CD4-positive, CD25-positive, alpha-beta regulatory T cell (primary cell): ENCODE results near the gene DSG2. TPM values are rescaled to one million over a fixed set of nuclear protein-coding genes. Genes with fewer than 3 reads are reported as not detected.

ENCODE experiments used
- ATAC-seq, 2 donors: fragments of 150-1000 bp; cut with Tn5 transposase; one replicate each; pipeline ENCODE4 v1.10.0; 2021; ENCODE audit warnings: low read depth in 2 of 2, moderate number of reproducible peaks in 2 of 2, moderate library complexity in 1 of 2
- DNase-seq, 3 donors: peaks; one replicate each; pipeline versions ENCODE4 v3.0.0 to v3.0.0-alpha.2; 2012 to 2022; ENCODE audit warnings: mixed read lengths in 1 of 3
- H3K27ac ChIP-seq: one replicate; pipeline ENCODE4 v1.7.0; 2013; ENCODE audit warnings: mild to moderate bottlenecking, low read length; ENCODE audit not compliant: insufficient read depth, poor library complexity, severe bottlenecking
- H3K27me3 ChIP-seq: one replicate; pipeline ENCODE4 v1.7.0; 2013; ENCODE audit warnings: low read length; ENCODE audit not compliant: control insufficient read depth, insufficient read depth
- H3K36me3 ChIP-seq: one replicate; pipeline ENCODE4 v1.7.0; 2013; ENCODE audit warnings: mild to moderate bottlenecking, low read length, moderate library complexity; ENCODE audit not compliant: control insufficient read depth, insufficient read depth
- H3K4me1 ChIP-seq: 2 replicates; pipeline ENCODE4 v1.7.0; 2013; ENCODE audit warnings: mild to moderate bottlenecking, low read length; ENCODE audit not compliant: insufficient read depth, control insufficient read depth, poor library complexity, severe bottlenecking
- H3K4me3 ChIP-seq: one replicate; pipeline ENCODE4 v1.7.0; 2013; ENCODE audit warnings: low read depth, mild to moderate bottlenecking, low read length, moderate library complexity
- H3K9me3 ChIP-seq, 2 experiments: 1 replicate in 1 of 2; 2 replicates in 1 of 2; pipeline ENCODE4 v1.7.0; 2013; ENCODE audit warnings: low read length in 2 of 2, mild to moderate bottlenecking in 1 of 2, moderate library complexity in 1 of 2; ENCODE audit not compliant: control insufficient read depth in 2 of 2
- H3K27ac Mint-ChIP-seq, 3 donors: one replicate each; pipeline ENCODE4 v1.8.0; 2020 to 2022; ENCODE audit warnings: mild to moderate bottlenecking in 3 of 3, mixed read lengths in 3 of 3, moderate library complexity in 2 of 3
- H3K27me3 Mint-ChIP-seq: one replicate; pipeline ENCODE4 v1.8.0; 2022; ENCODE audit warnings: mild to moderate bottlenecking, mixed read lengths
- H3K36me3 Mint-ChIP-seq: one replicate; pipeline ENCODE4 v1.8.0; 2020; ENCODE audit warnings: mixed read lengths
- H3K4me1 Mint-ChIP-seq, 4 donors: one replicate each; pipeline ENCODE4 v1.8.0; 2020 to 2022; ENCODE audit warnings: mixed read lengths in 4 of 4, mild to moderate bottlenecking in 1 of 4
- H3K4me3 Mint-ChIP-seq, 4 donors: one replicate each; pipeline ENCODE4 v1.8.0; 2020 to 2022; ENCODE audit warnings: mild to moderate bottlenecking in 4 of 4, mixed read lengths in 4 of 4, moderate library complexity in 3 of 4
- H3K9me3 Mint-ChIP-seq, 7 donors: one replicate each; pipeline ENCODE4 v1.8.0; 2020 to 2022; ENCODE audit warnings: mixed read lengths in 7 of 7, mild to moderate bottlenecking in 3 of 7, moderate library complexity in 2 of 7
- polyA plus RNA-seq, 4 donors: library from polyadenylated mRNA; unstranded; fragments of 300-500 nt; fragmentation: Illumina TruSeq; gene quantifications; one replicate each; pipeline ENCODE4 v1.2.3, GENCODE V29; 2021
- total RNA-seq: library from RNA; stranded (reverse); gene quantifications from one replicate; pipeline ENCODE4 v1.2.3, GENCODE V29; 2022

DSG2 gene
- total and polyA plus RNA-seq, 5 donors from 2014 or later, result 0.10 TPM; not detected in 4

- no peak for ATAC-seq
- peaks cover 0 to 2% (median 0%) of the 10 kb centered on the region in 7 donors for H3K9me3 Mint-ChIP-seq
- Histone ChIP-seq H3K36me3 (no peaks in the 10 kb centered on the region), H3K27ac (no peak overlapping the region), H3K27me3 (no peaks in the 10 kb centered on the region), H3K9me3 (no peaks in the 10 kb centered on the region), H3K4me1 (no peaks in the 10 kb centered on the region), H3K4me3 (no peak overlapping the region)
- H3K27me3 Mint-ChIP-seq, result peaks cover 6% of the 10 kb centered on the region
- H3K4me1 Mint-ChIP-seq, result no peaks in the 10 kb centered on the region
- no peak overlapping the region for H3K4me3 Mint-ChIP-seq
- no peak for DNase-seq
- no peak overlapping the region for H3K27ac Mint-ChIP-seq
- no peaks in the 10 kb centered on the region for H3K36me3 Mint-ChIP-seq
Observed at GRCh38 chr18:31511098-31511497, 13.1 kb downstream of the DSG2 start.

DNA sequence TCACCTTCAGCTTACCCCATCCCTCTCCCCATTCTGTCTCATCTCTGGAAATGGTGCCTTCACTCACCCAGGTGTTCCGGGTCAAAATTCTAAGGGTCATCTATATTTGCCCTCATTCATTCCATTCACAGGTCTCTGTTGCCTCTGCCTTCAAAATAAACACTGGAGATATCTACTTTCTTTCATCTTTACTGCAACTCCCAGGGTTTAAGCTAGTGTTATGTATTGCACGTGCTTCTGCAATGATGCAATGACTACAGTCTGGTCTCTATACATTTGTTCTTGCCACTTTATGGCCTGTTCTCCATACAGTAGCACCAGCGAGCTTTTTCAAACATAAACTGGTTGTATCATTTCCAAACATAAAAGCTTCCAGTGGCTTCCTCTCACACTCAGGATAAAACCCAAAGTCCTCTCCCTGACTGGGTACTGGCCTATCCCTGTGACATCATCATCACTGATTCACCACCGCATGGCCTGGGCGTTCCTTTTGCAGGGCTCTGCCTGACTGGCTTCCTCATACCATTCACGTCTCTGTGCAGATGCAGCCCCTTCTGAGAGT lies 14.3 kb downstream of the DSG2 start:
- no peaks in the 10 kb centered on the region for H3K4me1 Mint-ChIP-seq
- Histone ChIP-seq H3K36me3 (no peaks in the 10 kb centered on the region), H3K4me3 (no peak overlapping the region), H3K27me3 (no peaks in the 10 kb centered on the region), H3K27ac (no peak overlapping the region), H3K9me3 (no peaks in the 10 kb centered on the region), H3K4me1 (no peaks in the 10 kb centered on the region)
- H3K4me3 Mint-ChIP-seq, result no peak overlapping the region
- no peak for ATAC-seq
- H3K36me3 Mint-ChIP-seq, result no peaks in the 10 kb centered on the region
- no peak for DNase-seq
- peaks cover 0 to 2% (median 0%) of the 10 kb centered on the region in 7 donors for H3K9me3 Mint-ChIP-seq
- no peak overlapping the region for H3K27ac Mint-ChIP-seq
- peaks cover 6% of the 10 kb centered on the region for H3K27me3 Mint-ChIP-seq

DNA sequence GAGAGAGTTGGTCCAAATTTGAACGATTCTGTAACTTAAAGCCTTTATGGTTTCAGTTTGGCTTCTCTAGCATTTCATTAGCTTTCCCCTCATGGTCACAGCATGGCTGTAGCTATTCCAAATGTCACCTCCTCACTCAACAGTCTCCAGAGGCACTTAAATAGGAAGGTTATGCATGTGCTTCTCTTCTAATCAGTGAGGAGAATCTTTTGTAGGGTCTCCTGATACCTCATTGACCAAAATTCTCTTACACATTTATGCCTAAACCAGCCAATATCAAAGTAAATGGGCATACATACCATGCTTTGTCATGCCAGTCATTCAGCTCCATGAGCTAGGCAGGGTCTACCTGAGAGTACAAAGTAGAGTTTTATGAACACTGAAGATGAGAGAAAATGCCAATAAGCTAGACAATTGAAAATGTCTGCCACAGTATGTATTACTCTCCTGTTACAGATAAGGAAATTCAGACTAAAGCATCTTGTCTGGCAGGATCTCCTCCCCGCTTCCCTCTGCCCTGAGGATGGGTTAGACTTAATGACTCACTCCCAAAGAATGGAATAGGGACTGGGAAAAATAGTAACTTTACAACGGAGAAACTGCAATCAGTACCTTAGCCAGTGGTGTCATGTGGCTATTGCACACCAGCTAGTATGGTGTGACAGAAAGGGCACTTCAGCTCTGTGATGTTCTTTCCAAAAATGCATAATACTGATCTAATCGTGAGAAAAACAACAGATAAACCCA lies 15.4 kb downstream of the DSG2 start:
- Histone ChIP-seq H3K27me3 (no peaks in the 10 kb centered on the region), H3K9me3 (no peaks in the 10 kb centered on the region), H3K27ac (no peak overlapping the region), H3K4me1 (no peaks in the 10 kb centered on the region), H3K36me3 (no peaks in the 10 kb centered on the region), H3K4me3 (no peak overlapping the region)
- ATAC-seq (no peak), DNase-seq (no peak)
- Mint-ChIP-seq H3K9me3 (peaks cover 0 to 1% (median 0%) of the 10 kb centered on the region in 7 donors), H3K4me3 (no peak overlapping the region), H3K27me3 (peaks cover 6% of the 10 kb centered on the region), H3K4me1 (no peaks in the 10 kb centered on the region), H3K36me3 (no peaks in the 10 kb centered on the region), H3K27ac (no peak overlapping the region)

DNA sequence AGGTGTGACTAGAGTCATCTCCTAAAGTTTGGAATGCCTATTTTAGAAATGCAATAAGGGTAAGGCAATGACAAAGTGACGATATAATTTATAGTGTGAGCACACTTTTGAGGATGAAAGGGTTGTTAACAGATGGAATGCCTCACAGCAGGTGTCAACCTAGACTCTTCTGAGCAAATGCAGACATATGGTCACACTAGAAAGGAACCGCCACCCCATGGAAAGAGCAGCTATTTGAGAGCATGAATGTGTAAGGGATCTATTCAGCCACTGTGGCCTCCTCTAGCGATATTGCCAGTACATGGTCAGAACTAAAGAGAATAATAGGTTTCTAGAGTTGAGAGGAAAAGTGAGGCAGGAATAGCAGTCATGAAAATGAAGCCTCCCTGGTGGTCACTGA lies 18.5 kb downstream of the DSG2 start:
- no peak overlapping the region for H3K27ac ChIP-seq
- H3K4me3 ChIP-seq, result no peak overlapping the region
- H3K27me3 ChIP-seq, result no peaks in the 10 kb centered on the region
- Mint-ChIP-seq H3K36me3 (no peaks in the 10 kb centered on the region), H3K4me1 (no peaks in the 10 kb centered on the region), H3K27ac (no peak overlapping the region), H3K27me3 (peaks cover 6% of the 10 kb centered on the region), H3K9me3 (peaks cover 0 to 4% (median 0%) of the 10 kb centered on the region in 7 donors), H3K4me3 (no peak overlapping the region)
- H3K4me1 ChIP-seq, result no peaks in the 10 kb centered on the region
- H3K36me3 ChIP-seq, result no peaks in the 10 kb centered on the region
- no peaks in the 10 kb centered on the region for H3K9me3 ChIP-seq
- ATAC-seq, result no peak
- no peak for DNase-seq

DNA sequence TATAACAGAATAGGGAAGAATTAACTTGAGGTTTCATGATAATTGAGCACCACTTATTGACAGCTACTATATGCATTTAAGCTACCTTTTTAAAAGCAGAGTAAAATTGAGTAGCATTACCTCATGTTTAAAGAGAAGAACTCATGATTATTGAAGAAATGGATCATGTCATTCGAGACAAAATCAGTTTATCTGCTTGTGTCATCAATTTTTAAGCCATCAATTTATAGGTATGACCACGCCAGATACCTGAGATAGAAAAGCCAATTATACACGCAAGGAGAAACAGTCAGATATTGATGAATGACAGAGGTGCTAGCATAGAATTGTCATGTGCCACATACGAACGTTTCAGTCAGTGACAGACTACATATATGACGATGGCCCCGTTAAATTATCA lies 28.4 kb downstream of the DSG2 start:
- Histone ChIP-seq H3K4me1 (no peaks in the 10 kb centered on the region), H3K27ac (no peak overlapping the region), H3K4me3 (no peak overlapping the region), H3K27me3 (no peaks in the 10 kb centered on the region), H3K36me3 (no peaks in the 10 kb centered on the region), H3K9me3 (no peaks in the 10 kb centered on the region)
- ATAC-seq (no peak), DNase-seq (no peak)
- Mint-ChIP-seq H3K27ac (no peak overlapping the region), H3K4me3 (no peak overlapping the region), H3K4me1 (no peaks in the 10 kb centered on the region), H3K9me3 (no peaks in the 10 kb centered on the region), H3K36me3 (no peaks in the 10 kb centered on the region), H3K27me3 (no peaks in the 10 kb centered on the region)

DNA sequence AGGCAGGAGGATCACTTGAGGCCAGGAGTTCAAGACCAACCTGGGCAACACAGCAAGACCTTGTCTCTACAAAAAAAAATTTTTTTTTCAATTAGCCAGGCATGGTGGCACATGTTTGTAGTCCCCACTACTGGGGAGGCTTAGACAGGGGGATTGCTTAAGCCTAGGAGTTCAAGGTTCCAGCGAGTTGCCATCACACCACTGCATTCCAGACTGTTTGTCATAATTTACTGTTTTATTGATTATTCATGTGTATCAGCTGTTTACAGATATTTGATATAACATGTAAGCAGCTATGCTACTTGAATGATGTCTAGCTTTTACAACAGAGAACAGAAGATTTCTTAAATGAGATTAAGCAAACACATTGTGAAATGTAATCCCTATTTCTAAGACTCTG lies 35.3 kb downstream of the DSG2 start:
- Mint-ChIP-seq H3K27ac (no peak overlapping the region), H3K27me3 (no peaks in the 10 kb centered on the region), H3K4me1 (no peaks in the 10 kb centered on the region)

GRCh38 chr18:31538837-31539236 lies 40.9 kb downstream of the DSG2 start:
- Histone ChIP-seq H3K4me3 (no peak overlapping the region), H3K4me1 (no peaks in the 10 kb centered on the region), H3K27me3 (no peaks in the 10 kb centered on the region), H3K9me3 (no peaks in the 10 kb centered on the region), H3K36me3 (no peaks in the 10 kb centered on the region), H3K27ac (no peak overlapping the region)
- ATAC-seq (no peak), DNase-seq (no peak)
- H3K4me3 Mint-ChIP-seq, result no peak overlapping the region
- peaks cover 0 to 2% (median 0%) of the 10 kb centered on the region in 7 donors for H3K9me3 Mint-ChIP-seq
- no peak overlapping the region for H3K27ac Mint-ChIP-seq
- H3K36me3 Mint-ChIP-seq, result no peaks in the 10 kb centered on the region
- H3K27me3 Mint-ChIP-seq, result no peaks in the 10 kb centered on the region
- no peaks in the 10 kb centered on the region for H3K4me1 Mint-ChIP-seq

More for the DNA sequence above, 35.3 kb downstream of the DSG2 start:
- Histone ChIP-seq H3K4me3 (no peak overlapping the region), H3K27ac (no peak overlapping the region), H3K27me3 (no peaks in the 10 kb centered on the region), H3K4me1 (no peaks in the 10 kb centered on the region), H3K36me3 (no peaks in the 10 kb centered on the region), H3K9me3 (no peaks in the 10 kb centered on the region)
- ATAC-seq, result no peak
- peaks cover 0 to 2% (median 0%) of the 10 kb centered on the region in 7 donors for H3K9me3 Mint-ChIP-seq
- H3K36me3 Mint-ChIP-seq, result no peaks in the 10 kb centered on the region
- no peak overlapping the region for H3K4me3 Mint-ChIP-seq
- no peak for DNase-seq

DNA sequence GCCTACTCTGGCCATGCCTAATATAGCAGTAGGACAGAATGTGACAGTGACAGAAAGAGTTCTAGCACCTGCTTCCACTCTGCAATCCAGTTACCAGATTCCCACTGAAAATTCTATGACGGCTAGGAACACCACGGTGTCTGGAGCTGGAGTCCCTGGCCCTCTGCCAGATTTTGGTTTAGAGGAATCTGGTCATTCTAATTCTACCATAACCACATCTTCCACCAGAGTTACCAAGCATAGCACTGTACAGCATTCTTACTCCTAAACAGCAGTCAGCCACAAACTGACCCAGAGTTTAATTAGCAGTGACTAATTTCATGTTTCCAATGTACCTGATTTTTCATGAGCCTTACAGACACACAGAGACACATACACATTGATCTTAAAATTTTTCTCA lies 48.5 kb downstream of the DSG2 start:
- Mint-ChIP-seq H3K4me1 (no peaks in the 10 kb centered on the region), H3K4me3 (no peak overlapping the region), H3K27me3 (peaks cover 9% of the 10 kb centered on the region), H3K36me3 (no peaks in the 10 kb centered on the region), H3K9me3 (peaks cover 0 to 2% (median 0%) of the 10 kb centered on the region in 7 donors), H3K27ac (peak overlapping the region in 1 of 3 donors; percentile 91)
- Histone ChIP-seq H3K4me1 (no peaks in the 10 kb centered on the region), H3K27me3 (no peaks in the 10 kb centered on the region), H3K36me3 (no peaks in the 10 kb centered on the region), H3K27ac (no peak overlapping the region), H3K9me3 (no peaks in the 10 kb centered on the region), H3K4me3 (no peak overlapping the region)
- no peak for ATAC-seq
- no peak for DNase-seq
